C4-2B (cell line): Measurements from ENCODE around the gene HNRNPH1.
"Not testable (repeated sequence)": the region's sequence is repeated elsewhere in the genome, so short reads cannot be mapped to it uniquely, and the experiment has no call there.

Experiments
- CTCF ChIP-seq: fragments of 450-650 bp; conservative IDR thresholded peaks from 2 replicates; pipeline ENCODE4 v1.5.1; 2017; ENCODE audit warnings: mild to moderate bottlenecking
- ZFX ChIP-seq: fragments of 450-650 bp; IDR thresholded peaks from 2 replicates; pipeline ENCODE4 v1.6.1; 2017

- not testable (repeated sequence) for TF ChIP-seq CTCF, ZFX
Observed at GRCh38 chr5:179634370-179635172, 11.1 kb upstream of the HNRNPH1 start.
